GM15510 (cell line): ENCODE measurements around the gene INPP5A.

Source experiments
- POLR2A ChIP-seq: IDR thresholded peaks from 3 replicates; pipeline ENCODE4 v1.6.1; 2011; ENCODE audit warnings: borderline replicate concordance; ENCODE audit not compliant: insufficient read length; ENCODE audit errors: extremely low read depth

Gene INPP5A

GRCh38 chr10:132802048-132802447, 264.5 kb downstream of the INPP5A start:
- TF ChIP-seq POLR2A: no peak

DNA sequence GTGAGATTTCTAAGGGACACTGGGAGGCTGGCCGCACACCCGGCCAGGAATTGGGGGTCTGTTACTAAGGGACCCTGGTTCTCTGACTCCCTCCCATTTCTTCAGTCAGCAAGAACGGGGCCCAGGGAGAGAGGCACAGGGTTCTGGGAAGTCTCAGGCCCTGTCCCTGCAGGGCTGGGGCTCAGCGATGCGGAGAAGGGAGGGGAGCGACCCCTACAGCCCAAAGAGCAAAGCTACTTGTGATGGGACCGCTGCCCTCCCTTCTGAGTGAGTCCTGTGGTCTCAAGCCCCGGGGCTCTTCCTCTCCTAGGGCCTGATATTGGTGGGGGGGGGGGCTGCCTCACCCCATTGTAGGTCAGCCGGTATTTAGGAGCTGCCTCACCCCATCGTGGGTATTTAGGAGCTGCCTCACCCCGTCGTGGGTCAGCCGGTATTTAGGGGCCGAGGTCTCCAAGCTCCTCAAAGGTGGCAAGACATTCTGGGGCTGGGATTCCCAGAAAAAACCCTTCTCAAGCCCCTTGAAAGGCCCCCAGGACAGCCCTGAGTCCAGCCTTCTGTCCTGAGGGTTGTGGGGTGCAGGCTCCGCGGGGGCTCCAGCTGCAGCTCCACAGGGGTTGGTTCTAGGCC, 265.2 kb downstream of the INPP5A start:
- TF ChIP-seq POLR2A: no peak

DNA sequence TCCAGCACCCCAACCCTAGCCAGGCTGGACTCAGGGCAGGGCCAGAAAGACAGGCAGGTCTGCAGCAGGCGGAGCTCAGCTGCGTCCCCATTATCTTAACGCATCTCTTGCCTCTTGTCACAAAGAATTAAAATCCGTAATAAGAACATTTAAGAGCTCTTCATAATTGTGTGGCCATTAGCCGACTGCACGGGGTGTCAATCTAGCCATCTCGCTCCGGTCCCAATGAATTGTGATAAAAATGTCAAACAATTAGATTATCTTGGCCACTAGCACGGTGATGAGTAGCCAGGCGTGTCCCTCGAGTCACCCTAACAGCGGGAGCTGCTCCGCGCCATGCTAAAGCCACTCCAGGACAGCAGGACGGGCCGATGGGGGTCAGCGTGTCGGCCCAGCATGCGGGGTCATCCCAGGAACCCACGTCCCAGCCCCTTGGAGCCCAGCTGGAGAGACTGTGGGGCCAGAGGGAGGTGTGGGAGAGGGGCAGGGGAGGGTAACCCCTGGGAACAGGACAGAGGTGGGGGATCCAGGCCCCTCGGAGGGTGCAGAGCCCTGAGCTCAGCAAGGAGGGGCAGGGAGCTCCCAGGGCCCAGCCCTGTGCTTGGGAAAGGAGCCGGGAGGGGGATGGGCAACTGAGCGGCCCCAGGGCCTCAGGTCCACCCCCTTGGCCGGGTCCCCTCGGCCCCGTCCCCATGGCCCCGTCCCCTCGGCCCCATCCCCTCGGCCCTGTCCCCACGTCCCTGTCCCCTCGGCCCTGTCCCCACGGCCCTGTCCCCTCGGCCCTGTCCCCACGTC, 266.0 kb downstream of the INPP5A start:
- no peak for TF ChIP-seq POLR2A

- no peak for TF ChIP-seq POLR2A
Measured at GRCh38 chr10:132804287-132804686, 266.7 kb downstream of the INPP5A start.

DNA sequence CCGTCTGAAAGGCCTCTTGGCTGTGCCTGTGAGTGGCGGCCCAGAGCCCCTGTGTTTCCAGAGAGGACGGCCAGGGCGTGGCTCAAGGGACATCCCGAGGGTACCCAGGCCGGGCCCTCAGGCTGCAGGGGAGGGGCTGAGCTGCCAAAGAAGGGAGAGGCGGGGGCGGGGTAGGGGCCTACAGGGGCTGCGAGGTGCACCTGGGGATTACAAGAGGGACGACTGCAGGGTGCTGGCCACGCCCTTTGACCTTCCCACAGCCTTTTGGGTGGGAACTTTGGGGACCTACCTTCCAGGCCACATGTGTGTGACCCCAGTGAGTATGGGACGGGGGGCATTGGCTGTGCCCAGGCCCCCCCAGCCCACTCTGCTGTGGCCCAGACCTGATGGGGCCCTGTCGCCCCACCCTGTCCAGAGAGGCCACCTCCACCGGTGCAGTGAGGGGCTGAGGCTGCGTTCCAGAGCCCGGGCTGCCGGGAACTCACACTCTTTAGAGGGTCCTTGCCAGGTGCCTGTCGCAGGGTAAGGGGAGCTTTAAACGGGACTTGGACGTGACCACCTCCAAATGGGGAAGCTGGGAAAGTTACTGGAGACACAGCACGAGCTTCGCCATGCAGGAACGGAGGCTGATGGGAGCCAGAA, 267.3 kb downstream of the INPP5A start:
- TF ChIP-seq POLR2A: no peak

DNA sequence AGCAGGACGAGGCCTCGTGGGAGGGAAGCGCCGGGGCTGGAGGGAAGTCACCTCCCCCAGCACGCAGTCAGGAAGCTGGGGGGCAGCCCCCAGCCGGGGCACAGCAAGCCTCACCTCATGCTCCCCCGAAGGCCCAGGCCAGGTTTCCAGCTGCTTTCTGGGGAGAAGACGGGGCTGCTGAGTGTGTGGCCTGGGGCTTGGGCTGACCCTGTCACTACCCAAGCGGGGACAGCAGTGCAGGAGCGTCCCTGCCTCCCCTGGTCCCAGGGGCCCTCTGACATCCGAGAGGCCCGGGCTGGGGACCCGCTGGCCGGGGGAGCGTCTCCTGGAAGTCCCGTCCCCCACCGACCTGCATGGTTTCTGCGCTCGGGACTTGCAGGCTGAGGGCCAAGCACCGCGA, 268.0 kb downstream of the INPP5A start:
- no peak for TF ChIP-seq POLR2A

- TF ChIP-seq POLR2A: no peak
Measured at GRCh38 chr10:132806110-132806509, 268.5 kb downstream of the INPP5A start.

GRCh38 chr10:132806561-132807003, 269.0 kb downstream of the INPP5A start:
- no peak for TF ChIP-seq POLR2A

- no peak for TF ChIP-seq POLR2A
Measured at GRCh38 chr10:132807621-132808049, 270.0 kb downstream of the INPP5A start.

GRCh38 chr10:132808383-132809231, 271.0 kb downstream of the INPP5A start:
- TF ChIP-seq POLR2A: no peak

DNA sequence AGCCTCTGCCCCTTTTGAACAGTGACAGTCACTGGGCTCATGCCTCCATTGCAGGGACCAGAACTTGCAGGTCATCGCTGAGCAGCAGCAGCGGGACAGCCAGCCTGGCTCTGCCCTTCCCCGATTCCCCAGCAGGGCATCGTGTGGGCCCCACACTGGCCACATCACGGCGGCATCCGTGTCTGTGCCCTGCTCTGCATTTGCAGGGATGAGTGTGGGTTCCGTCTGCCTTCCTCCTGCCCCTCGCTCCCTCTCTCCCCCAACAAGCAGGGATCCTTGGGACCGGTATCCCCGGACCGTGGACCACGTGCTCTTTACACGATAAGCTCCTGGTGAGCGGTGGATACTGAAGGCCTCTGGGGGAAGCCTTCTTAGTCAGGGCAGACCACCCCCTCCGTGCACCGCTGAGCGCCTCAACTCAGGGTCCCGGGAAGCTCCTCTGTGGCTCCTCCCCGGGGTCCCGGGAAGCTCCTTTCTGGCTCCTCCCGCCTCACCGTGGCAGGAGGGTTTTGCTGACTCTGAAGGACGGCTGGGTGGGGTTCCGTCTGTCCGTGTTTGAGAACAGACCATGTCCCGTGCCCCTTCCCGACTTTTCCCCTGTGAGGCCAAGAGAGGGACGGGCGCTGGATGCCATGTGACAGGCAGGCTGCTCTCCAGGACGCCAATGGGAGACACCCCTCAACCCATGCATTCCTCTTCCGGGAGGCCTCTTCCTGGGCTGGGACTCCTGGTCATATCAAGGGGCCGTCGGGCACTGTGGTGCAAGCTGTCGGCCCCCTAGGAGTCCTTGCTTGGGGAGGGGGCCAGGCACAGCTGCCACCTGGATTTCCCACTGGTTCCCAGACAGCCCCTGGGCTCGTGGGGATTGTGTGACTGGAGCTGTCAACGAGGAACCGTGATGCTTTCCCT, 271.9 kb downstream of the INPP5A start:
- no peak for TF ChIP-seq POLR2A

GRCh38 chr10:132810141-132810806, 272.7 kb downstream of the INPP5A start:
- TF ChIP-seq POLR2A: no peak
